GM21447 (cell line): ENCODE results near the gene DNASE2.

Experiments
- ATAC-seq: cut with Tn5 transposase; IDR thresholded peaks from one replicate; pipeline ENCODE4 v1.9.1; 2021; ENCODE audit not compliant: unreplicated experiment

The DNASE2 gene

GRCh38 chr19:12834976-12835757 is 46.1 kb downstream of the DNASE2 start:
- no peak for ATAC-seq

GRCh38 chr19:12834566-12834943 is 46.7 kb downstream of the DNASE2 start, which contains the start of gene RTBDN:
Gene RTBDN, minus strand, starts transcription at chr19:12834579. Its CDS starts 4,600 bp downstream, at chr19:12829979.
- no peak for ATAC-seq

- ATAC-seq = no peak
Observed at GRCh38 chr19:12833738-12834565, 47.3 kb downstream of the DNASE2 start.

GRCh38 chr19:12833418-12833737 is 47.9 kb downstream of the DNASE2 start:
- no peak for ATAC-seq

- ATAC-seq = no peak
Observed at GRCh38 chr19:12828494-12828893, 52.8 kb downstream of the DNASE2 start.

GRCh38 chr19:12825254-12826131 is 55.8 kb downstream of the DNASE2 start:
- ATAC-seq = no peak
